ENCODE data around the gene UGT3A2.

GRCh38 chr5:36055984-36056383, 10.7 kb downstream of the UGT3A2 start:
- TF ChIP-seq EZH2 (IDR thresholded peaks at IDR 0.05; ENCODE audit: insufficient read depth, poor library complexity, severe bottlenecking) (no peak), EZH2phosphoT487 (IDR thresholded peaks at IDR 0.05; ENCODE audit: insufficient read depth, low read depth) (no peak)

Measured in GM23248 (cell line).